ENCODE data around the gene LIPG.

GRCh38 chr18:49628119-49628518 lies 66.3 kb downstream of the LIPG start:
- TF ChIP-seq, protein P1, sequence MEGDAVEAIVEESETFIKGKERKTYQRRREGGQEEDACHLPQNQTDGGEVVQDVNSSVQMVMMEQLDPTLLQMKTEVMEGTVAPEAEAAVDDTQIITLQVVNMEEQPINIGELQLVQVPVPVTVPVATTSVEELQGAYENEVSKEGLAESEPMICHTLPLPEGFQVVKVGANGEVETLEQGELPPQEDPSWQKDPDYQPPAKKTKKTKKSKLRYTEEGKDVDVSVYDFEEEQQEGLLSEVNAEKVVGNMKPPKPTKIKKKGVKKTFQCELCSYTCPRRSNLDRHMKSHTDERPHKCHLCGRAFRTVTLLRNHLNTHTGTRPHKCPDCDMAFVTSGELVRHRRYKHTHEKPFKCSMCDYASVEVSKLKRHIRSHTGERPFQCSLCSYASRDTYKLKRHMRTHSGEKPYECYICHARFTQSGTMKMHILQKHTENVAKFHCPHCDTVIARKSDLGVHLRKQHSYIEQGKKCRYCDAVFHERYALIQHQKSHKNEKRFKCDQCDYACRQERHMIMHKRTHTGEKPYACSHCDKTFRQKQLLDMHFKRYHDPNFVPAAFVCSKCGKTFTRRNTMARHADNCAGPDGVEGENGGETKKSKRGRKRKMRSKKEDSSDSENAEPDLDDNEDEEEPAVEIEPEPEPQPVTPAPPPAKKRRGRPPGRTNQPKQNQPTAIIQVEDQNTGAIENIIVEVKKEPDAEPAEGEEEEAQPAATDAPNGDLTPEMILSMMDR (IDR thresholded peaks at IDR 0.05) = no peak
- TF ChIP-seq POLR2A (IDR thresholded peaks at IDR 0.05) (no peak), POLR2AphosphoS5 (IDR thresholded peaks at IDR 0.05) (no peak)
